GM12878 (cell line): ENCODE data around the gene ABCC4. TPM values are rescaled to one million over a fixed set of nuclear protein-coding genes. Genes with fewer than 3 reads are reported as not detected.

Source experiments
- ATF7 ChIP-seq: fragments of 450-650 bp; IDR thresholded peaks from 2 replicates; pipeline ENCODE4 v1.6.1; 2016; ENCODE audit warnings: low read depth, mild to moderate bottlenecking
- CBX3 ChIP-seq: fragments of 200-600 bp; sonication (generic); IDR thresholded peaks from 2 replicates; pipeline ENCODE4 v1.6.1; 2016; ENCODE audit warnings: low read depth, borderline replicate concordance
- CREM ChIP-seq: IDR thresholded peaks from 2 replicates; pipeline ENCODE4 v1.6.1; 2014; ENCODE audit warnings: antibody characterized with exemption, low read depth
- FOXK2 ChIP-seq: fragments of 450-650 bp; IDR thresholded peaks from 2 replicates; pipeline ENCODE4 v1.6.1; 2017; ENCODE audit warnings: mild to moderate bottlenecking, moderate library complexity
- HDGF ChIP-seq: fragments of 450-650 bp; IDR thresholded peaks from 2 replicates; pipeline ENCODE4 v1.6.1; 2016; ENCODE audit warnings: antibody characterized with exemption
- LARP7 ChIP-seq: fragments of 450-650 bp; IDR thresholded peaks from 2 replicates; pipeline ENCODE4 v1.6.1; 2017; ENCODE audit warnings: mild to moderate bottlenecking
- MEF2B ChIP-seq: fragments of 450-650 bp; IDR thresholded peaks from 2 replicates; pipeline ENCODE4 v1.6.1; 2018; ENCODE audit warnings: mild to moderate bottlenecking, moderate library complexity; ENCODE audit not compliant: partially characterized antibody, poor library complexity, severe bottlenecking
- MXI1 ChIP-seq: fragments of 150-350 bp; IDR thresholded peaks from 2 replicates; pipeline ENCODE4 v1.6.1; 2011; ENCODE audit warnings: low read depth, mild to moderate bottlenecking, inconsistent platforms, low read length, improper control_type of control experiment
- NFYB ChIP-seq: IDR thresholded peaks from 2 replicates; pipeline ENCODE4 v1.6.1; 2011; ENCODE audit warnings: low read depth, mild to moderate bottlenecking, low read length, improper control_type of control experiment, moderate library complexity; ENCODE audit not compliant: insufficient read depth
- NRF1 ChIP-seq: conservative IDR thresholded peaks from 2 replicates; pipeline ENCODE4 v1.6.1; 2011; ENCODE audit warnings: mild to moderate bottlenecking, low read depth, low read length, improper control_type of control experiment
- PML ChIP-seq: IDR thresholded peaks from 2 replicates; pipeline ENCODE4 v1.6.1; 2012; ENCODE audit warnings: low read length, inconsistent platforms
- POLR2AphosphoS5 ChIP-seq: IDR thresholded peaks from 2 replicates; pipeline ENCODE4 v1.6.1; 2011; ENCODE audit warnings: mild to moderate bottlenecking, low read length, inconsistent platforms
- POU2F2 ChIP-seq: IDR thresholded peaks from 3 replicates; pipeline ENCODE4 v1.6.1; 2011; ENCODE audit warnings: low read depth, mild to moderate bottlenecking, low read length, borderline replicate concordance
- RAD21 ChIP-seq: IDR thresholded peaks from 2 replicates; pipeline ENCODE4 v1.6.1; 2011; ENCODE audit warnings: mild to moderate bottlenecking, low read depth, low read length, moderate library complexity; ENCODE audit not compliant: insufficient read depth
- SMARCA5 ChIP-seq: fragments of 450-650 bp; IDR thresholded peaks from 2 replicates; pipeline ENCODE4 v1.6.1; 2017; ENCODE audit warnings: mild to moderate bottlenecking
- polyA plus RNA-seq, 11 experiments: library from polyadenylated mRNA; depleted of rRNA in 4 of 11; unstranded in 6 of 11; stranded (reverse) in 5 of 11; fragments of >200 nt; fragmentation: Nextera tagmentation in 4 of 11; fragmentation: Illumina TruSeq in 1 of 11; extraction: Ambion mirVana in 4 of 11; extraction: Trizol in 1 of 11; gene quantifications; 1 replicate in 1 of 11; 2 replicates in 10 of 11; pipeline versions ENCODE4 v1.2.1 to v1.2.3, GENCODE V29; 2011 to 2016; ENCODE audit warnings: inconsistent platforms in 2 of 11, missing spikeins in 2 of 11, low read depth in 1 of 11
- total RNA-seq, 4 experiments: library from RNA; depleted of rRNA in 3 of 4; stranded (reverse); fragments of >200 nt in 3 of 4; fragmentation: Illumina TruSeq in 1 of 4; extraction: Trizol in 1 of 4; gene quantifications; 2 replicates each; pipeline versions ENCODE4 v1.2.1 to v1.2.3, GENCODE V29; 2013 to 2021
- TF ChIP-seq, protein P1 (sequence below), 3 experiments: IDR thresholded peaks in 2 of 3; conservative IDR thresholded peaks in 1 of 3; 2 replicates each; pipeline ENCODE4 v1.5.1; 2011; ENCODE audit warnings: low read depth in 3 of 3, low read length in 3 of 3, mild to moderate bottlenecking in 3 of 3, control low read depth in 2 of 3, moderate library complexity in 2 of 3, inconsistent platforms in 1 of 3, mixed read lengths in 1 of 3; ENCODE audit not compliant: control insufficient read depth in 2 of 3, insufficient read depth in 1 of 3; ENCODE audit errors: extremely low read depth in 1 of 3
- TF ChIP-seq, protein P2 (sequence below): fragments of 450-650 bp; IDR thresholded peaks from 2 replicates; pipeline ENCODE4 v1.6.1; 2016; ENCODE audit warnings: mild to moderate bottlenecking, moderate library complexity, borderline replicate concordance
- TF ChIP-seq, protein P3 (sequence below): fragments of 450-650 bp; IDR thresholded peaks from 2 replicates; pipeline ENCODE4 v1.6.1; 2017; ENCODE audit warnings: mild to moderate bottlenecking, moderate library complexity
- TF ChIP-seq, protein P4 (sequence below): IDR thresholded peaks from 2 replicates; pipeline ENCODE4 v1.6.1; 2011; ENCODE audit warnings: mild to moderate bottlenecking, low read depth, low read length, moderate library complexity; ENCODE audit not compliant: insufficient replicate concordance

The ABCC4 gene
- total and polyA plus RNA-seq, 10 of the 15 experiments (the other 5 are each of a cell fraction or from before 2014, with no cell fraction given), result 7.2 to 44.4 (median 24.1) TPM

DNA sequence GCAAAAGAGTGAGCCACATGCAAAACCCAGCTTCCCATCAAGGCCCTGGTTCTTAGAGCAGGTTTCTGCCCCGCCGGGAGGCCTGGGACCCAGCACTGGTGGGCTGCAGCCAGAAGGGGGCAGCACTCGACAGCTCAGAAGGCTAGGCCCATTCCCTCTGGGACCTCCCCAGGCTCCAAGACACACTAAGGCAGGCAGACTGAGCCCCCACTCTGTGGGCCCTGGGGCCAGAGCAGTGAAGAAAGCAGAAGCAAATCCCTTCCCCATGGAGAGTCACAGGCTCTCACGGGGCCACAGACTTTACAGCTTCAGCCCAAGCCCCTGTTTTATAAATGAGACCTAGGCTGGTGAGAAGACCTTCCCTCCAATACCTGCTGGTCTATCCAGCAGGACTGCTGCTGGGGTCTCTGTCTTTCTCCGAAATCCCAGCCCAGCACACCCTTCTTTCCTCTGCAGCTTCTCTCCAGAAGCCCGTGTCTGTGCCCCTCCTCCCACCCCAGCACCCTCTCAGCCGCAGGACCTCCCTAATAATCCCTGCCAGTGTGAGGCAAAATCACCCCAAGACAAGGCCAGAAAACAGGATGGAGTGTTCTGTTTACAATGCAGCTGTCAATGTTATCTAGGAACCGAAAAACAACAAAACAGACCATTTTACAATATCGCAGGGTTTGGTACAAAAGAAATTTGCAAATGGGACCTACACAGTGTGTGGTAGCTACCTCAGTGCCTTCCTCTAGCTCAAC, 109.3 kb downstream of the ABCC4 start (continued):
- TF ChIP-seq, protein P1, sequence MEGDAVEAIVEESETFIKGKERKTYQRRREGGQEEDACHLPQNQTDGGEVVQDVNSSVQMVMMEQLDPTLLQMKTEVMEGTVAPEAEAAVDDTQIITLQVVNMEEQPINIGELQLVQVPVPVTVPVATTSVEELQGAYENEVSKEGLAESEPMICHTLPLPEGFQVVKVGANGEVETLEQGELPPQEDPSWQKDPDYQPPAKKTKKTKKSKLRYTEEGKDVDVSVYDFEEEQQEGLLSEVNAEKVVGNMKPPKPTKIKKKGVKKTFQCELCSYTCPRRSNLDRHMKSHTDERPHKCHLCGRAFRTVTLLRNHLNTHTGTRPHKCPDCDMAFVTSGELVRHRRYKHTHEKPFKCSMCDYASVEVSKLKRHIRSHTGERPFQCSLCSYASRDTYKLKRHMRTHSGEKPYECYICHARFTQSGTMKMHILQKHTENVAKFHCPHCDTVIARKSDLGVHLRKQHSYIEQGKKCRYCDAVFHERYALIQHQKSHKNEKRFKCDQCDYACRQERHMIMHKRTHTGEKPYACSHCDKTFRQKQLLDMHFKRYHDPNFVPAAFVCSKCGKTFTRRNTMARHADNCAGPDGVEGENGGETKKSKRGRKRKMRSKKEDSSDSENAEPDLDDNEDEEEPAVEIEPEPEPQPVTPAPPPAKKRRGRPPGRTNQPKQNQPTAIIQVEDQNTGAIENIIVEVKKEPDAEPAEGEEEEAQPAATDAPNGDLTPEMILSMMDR (IDR thresholded peaks at IDR 0.05 in 2 of 3, conservative IDR thresholded peaks at IDR 0.05 in 1 of 3; ENCODE audit: control insufficient read depth in 2 of 3, extremely low read depth in 1 of 3, insufficient read depth in 1 of 3, low read depth in 3 of 3, low read length in 3 of 3), result peak; percentile 94 to 98 (median 97)
- TF ChIP-seq MEF2B, result peak; percentile 92
- TF ChIP-seq, protein P2, sequence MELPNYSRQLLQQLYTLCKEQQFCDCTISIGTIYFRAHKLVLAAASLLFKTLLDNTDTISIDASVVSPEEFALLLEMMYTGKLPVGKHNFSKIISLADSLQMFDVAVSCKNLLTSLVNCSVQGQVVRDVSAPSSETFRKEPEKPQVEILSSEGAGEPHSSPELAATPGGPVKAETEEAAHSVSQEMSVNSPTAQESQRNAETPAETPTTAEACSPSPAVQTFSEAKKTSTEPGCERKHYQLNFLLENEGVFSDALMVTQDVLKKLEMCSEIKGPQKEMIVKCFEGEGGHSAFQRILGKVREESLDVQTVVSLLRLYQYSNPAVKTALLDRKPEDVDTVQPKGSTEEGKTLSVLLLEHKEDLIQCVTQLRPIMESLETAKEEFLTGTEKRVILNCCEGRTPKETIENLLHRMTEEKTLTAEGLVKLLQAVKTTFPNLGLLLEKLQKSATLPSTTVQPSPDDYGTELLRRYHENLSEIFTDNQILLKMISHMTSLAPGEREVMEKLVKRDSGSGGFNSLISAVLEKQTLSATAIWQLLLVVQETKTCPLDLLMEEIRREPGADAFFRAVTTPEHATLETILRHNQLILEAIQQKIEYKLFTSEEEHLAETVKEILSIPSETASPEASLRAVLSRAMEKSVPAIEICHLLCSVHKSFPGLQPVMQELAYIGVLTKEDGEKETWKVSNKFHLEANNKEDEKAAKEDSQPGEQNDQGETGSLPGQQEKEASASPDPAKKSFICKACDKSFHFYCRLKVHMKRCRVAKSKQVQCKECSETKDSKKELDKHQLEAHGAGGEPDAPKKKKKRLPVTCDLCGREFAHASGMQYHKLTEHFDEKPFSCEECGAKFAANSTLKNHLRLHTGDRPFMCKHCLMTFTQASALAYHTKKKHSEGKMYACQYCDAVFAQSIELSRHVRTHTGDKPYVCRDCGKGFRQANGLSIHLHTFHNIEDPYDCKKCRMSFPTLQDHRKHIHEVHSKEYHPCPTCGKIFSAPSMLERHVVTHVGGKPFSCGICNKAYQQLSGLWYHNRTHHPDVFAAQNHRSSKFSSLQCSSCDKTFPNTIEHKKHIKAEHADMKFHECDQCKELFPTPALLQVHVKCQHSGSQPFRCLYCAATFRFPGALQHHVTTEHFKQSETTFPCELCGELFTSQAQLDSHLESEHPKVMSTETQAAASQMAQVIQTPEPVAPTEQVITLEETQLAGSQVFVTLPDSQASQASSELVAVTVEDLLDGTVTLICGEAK, result no peak
- TF ChIP-seq LARP7, result no peak
- TF ChIP-seq HDGF, result 0 out of 2 replicates have a peak, but pooled peaks have one; percentile 36
- TF ChIP-seq NRF1, result no peak
- TF ChIP-seq NFYB, result no peak
- TF ChIP-seq, protein P3, sequence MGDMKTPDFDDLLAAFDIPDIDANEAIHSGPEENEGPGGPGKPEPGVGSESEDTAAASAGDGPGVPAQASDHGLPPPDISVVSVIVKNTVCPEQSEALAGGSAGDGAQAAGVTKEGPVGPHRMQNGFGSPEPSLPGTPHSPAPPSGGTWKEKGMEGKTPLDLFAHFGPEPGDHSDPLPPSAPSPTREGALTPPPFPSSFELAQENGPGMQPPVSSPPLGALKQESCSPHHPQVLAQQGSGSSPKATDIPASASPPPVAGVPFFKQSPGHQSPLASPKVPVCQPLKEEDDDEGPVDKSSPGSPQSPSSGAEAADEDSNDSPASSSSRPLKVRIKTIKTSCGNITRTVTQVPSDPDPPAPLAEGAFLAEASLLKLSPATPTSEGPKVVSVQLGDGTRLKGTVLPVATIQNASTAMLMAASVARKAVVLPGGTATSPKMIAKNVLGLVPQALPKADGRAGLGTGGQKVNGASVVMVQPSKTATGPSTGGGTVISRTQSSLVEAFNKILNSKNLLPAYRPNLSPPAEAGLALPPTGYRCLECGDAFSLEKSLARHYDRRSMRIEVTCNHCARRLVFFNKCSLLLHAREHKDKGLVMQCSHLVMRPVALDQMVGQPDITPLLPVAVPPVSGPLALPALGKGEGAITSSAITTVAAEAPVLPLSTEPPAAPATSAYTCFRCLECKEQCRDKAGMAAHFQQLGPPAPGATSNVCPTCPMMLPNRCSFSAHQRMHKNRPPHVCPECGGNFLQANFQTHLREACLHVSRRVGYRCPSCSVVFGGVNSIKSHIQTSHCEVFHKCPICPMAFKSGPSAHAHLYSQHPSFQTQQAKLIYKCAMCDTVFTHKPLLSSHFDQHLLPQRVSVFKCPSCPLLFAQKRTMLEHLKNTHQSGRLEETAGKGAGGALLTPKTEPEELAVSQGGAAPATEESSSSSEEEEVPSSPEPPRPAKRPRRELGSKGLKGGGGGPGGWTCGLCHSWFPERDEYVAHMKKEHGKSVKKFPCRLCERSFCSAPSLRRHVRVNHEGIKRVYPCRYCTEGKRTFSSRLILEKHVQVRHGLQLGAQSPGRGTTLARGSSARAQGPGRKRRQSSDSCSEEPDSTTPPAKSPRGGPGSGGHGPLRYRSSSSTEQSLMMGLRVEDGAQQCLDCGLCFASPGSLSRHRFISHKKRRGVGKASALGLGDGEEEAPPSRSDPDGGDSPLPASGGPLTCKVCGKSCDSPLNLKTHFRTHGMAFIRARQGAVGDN, result no peak
- TF ChIP-seq CREM, result no peak
- TF ChIP-seq POLR2AphosphoS5, result no peak
- no peak for TF ChIP-seq PML
- no peak for TF ChIP-seq MXI1
- peak; percentile 92 for TF ChIP-seq RAD21
- no peak for TF ChIP-seq FOXK2
- TF ChIP-seq CBX3, result no peak
- TF ChIP-seq POU2F2, result no peak
- TF ChIP-seq SMARCA5, result no peak; the same call in 1 of the 2 replicates
- TF ChIP-seq ATF7, result no peak
- TF ChIP-seq, protein P4, sequence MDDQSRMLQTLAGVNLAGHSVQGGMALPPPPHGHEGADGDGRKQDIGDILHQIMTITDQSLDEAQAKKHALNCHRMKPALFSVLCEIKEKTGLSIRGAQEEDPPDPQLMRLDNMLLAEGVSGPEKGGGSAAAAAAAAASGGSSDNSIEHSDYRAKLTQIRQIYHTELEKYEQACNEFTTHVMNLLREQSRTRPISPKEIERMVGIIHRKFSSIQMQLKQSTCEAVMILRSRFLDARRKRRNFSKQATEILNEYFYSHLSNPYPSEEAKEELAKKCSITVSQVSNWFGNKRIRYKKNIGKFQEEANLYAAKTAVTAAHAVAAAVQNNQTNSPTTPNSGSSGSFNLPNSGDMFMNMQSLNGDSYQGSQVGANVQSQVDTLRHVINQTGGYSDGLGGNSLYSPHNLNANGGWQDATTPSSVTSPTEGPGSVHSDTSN, result no peak
